A172 (cell line): ENCODE data around the gene CA5A. TPM values are rescaled to one million over a fixed set of nuclear protein-coding genes. Genes with fewer than 3 reads are reported as not detected.
"Not testable (repeated sequence)": the region's sequence is repeated elsewhere in the genome, so short reads cannot be mapped to it uniquely, and the experiment has no call there.

ENCODE experiments used
- DNase-seq: peaks from one replicate; pipeline ENCODE4 v3.0.0-alpha.2; 2015; ENCODE audit warnings: low spot score
- total RNA-seq: library from RNA; depleted of rRNA; stranded (reverse); fragments of >200 nt; shearing (Covaris generic); gene quantifications from 2 replicates; pipeline ENCODE4 v1.2.3, GENCODE V29; 2014

The CA5A gene
- total RNA-seq, 1 experiment from 2014 or later, result not detected

GRCh38 chr16:87868254-87869029, 67.9 kb downstream of the CA5A start:
- peak; percentile 93 for DNase-seq

GRCh38 chr16:87865902-87866555, 70.3 kb downstream of the CA5A start:
- DNase-seq, result not testable (repeated sequence)

GRCh38 chr16:87864331-87864989, 71.9 kb downstream of the CA5A start:
- no peak for DNase-seq

- not testable (repeated sequence) for DNase-seq
Observed at GRCh38 chr16:87863327-87863635, 73.0 kb downstream of the CA5A start.

- DNase-seq, result not testable (repeated sequence)
Observed at GRCh38 chr16:87862597-87863326, 73.6 kb downstream of the CA5A start.

GRCh38 chr16:87861300-87862099, 74.8 kb downstream of the CA5A start:
- DNase-seq, result not testable (repeated sequence)

GRCh38 chr16:87860553-87861299, 75.6 kb downstream of the CA5A start:
- DNase-seq, result peak; percentile 80

GRCh38 chr16:87858151-87858993, 78.0 kb downstream of the CA5A start:
- not testable (repeated sequence) for DNase-seq

- DNase-seq, result no peak
Observed at GRCh38 chr16:87856791-87857228, 79.5 kb downstream of the CA5A start.

GRCh38 chr16:87855852-87856715, 80.2 kb downstream of the CA5A start:
- DNase-seq, result peak; percentile 60

GRCh38 chr16:87854907-87855683, 81.2 kb downstream of the CA5A start:
- no peak for DNase-seq

- DNase-seq, result peak; percentile 87
Observed at GRCh38 chr16:87854053-87854906, 82.0 kb downstream of the CA5A start.

- DNase-seq, result peak; percentile 89
Observed at GRCh38 chr16:87853411-87854052, 82.8 kb downstream of the CA5A start.

GRCh38 chr16:87851601-87852000, 84.7 kb downstream of the CA5A start:
- no peak for DNase-seq

GRCh38 chr16:87851141-87851587, 85.2 kb downstream of the CA5A start:
- no peak for DNase-seq
